MM.1S (cell line): Measurements from ENCODE around the gene BCAS3.

Experiments used
- DNase-seq: peaks from one replicate; pipeline ENCODE4 v3.0.0-alpha.2; 2015
- H2AFZ ChIP-seq: fragments of 300-600 bp; sonication (generic); 2 replicates; pipeline ENCODE4 v1.6.0; 2016; ENCODE audit warnings: antibody characterized with exemption, low read length
- H3F3A ChIP-seq: fragments of 300-600 bp; sonication (generic); 2 replicates; pipeline ENCODE4 v1.6.1; 2016; ENCODE audit warnings: mild to moderate bottlenecking, antibody characterized with exemption, low read length, moderate library complexity, mixed read lengths; ENCODE audit not compliant: insufficient read depth
- H3K27ac ChIP-seq: fragments of 300-600 bp; sonication (generic); 2 replicates; pipeline ENCODE4 v1.5.1; 2016; ENCODE audit warnings: mild to moderate bottlenecking, low read length
- H3K27me3 ChIP-seq: fragments of 300-600 bp; sonication (generic); replicated peaks from 2 replicates; pipeline ENCODE4 v1.6.0; 2016; ENCODE audit warnings: low read length; ENCODE audit not compliant: insufficient read depth
- H3K36me3 ChIP-seq: fragments of 300-600 bp; sonication (generic); replicated peaks from 2 replicates; pipeline ENCODE4 v1.6.1; 2016; ENCODE audit warnings: mild to moderate bottlenecking, low read length, mixed read lengths; ENCODE audit not compliant: insufficient read depth
- H3K4me1 ChIP-seq: fragments of 300-600 bp; sonication (generic); 2 replicates; pipeline ENCODE4 v1.6.1; 2016; ENCODE audit warnings: low read length, mixed read lengths
- H3K4me2 ChIP-seq: fragments of 300-600 bp; sonication (generic); 2 replicates; pipeline ENCODE4 v1.6.0; 2016; ENCODE audit warnings: low read depth, low read length
- H3K4me3 ChIP-seq: fragments of 300-600 bp; sonication (generic); 2 replicates; pipeline ENCODE4 v1.5.1; 2016; ENCODE audit warnings: low read length, mixed read lengths
- H3K79me2 ChIP-seq: fragments of 300-600 bp; sonication (generic); 2 replicates; pipeline ENCODE4 v1.6.1; 2016; ENCODE audit warnings: mixed run types, low read length, mixed read lengths
- H3K9ac ChIP-seq: fragments of 300-600 bp; sonication (generic); 2 replicates; pipeline ENCODE4 v1.6.1; 2016; ENCODE audit warnings: low read length, mixed read lengths
- H3K9me2 ChIP-seq: fragments of 300-600 bp; sonication (generic); replicated peaks from 2 replicates; pipeline ENCODE4 v1.6.1; 2016; ENCODE audit warnings: mild to moderate bottlenecking, low read length, mixed read lengths; ENCODE audit not compliant: insufficient read depth
- H3K9me3 ChIP-seq: fragments of 300-600 bp; sonication (generic); replicated peaks from 2 replicates; pipeline ENCODE4 v1.6.1; 2016; ENCODE audit warnings: mild to moderate bottlenecking, low read length, mixed read lengths; ENCODE audit not compliant: insufficient read depth
- H4K20me1 ChIP-seq: fragments of 300-600 bp; sonication (generic); 2 replicates; pipeline ENCODE4 v1.6.1; 2016; ENCODE audit warnings: mild to moderate bottlenecking, low read length, moderate library complexity, mixed read lengths; ENCODE audit not compliant: insufficient read depth
- CTCF ChIP-seq: fragments of 300-600 bp; sonication (generic); IDR thresholded peaks from 2 replicates; pipeline ENCODE4 v1.5.1; 2016; ENCODE audit warnings: antibody characterized with exemption, low read length, mixed read lengths
- EZH2 ChIP-seq: fragments of 300-600 bp; sonication (generic); optimal IDR thresholded peaks from 2 replicates; pipeline ENCODE3; 2017; ENCODE audit warnings: low read depth, mild to moderate bottlenecking, antibody characterized with exemption, low read length, mixed read lengths
- EZH2phosphoT487 ChIP-seq: fragments of 300-600 bp; sonication (generic); IDR thresholded peaks from 2 replicates; pipeline ENCODE4 v1.6.1; 2018; ENCODE audit warnings: antibody characterized with exemption, low read length

Gene BCAS3

GRCh38 chr17:60656499-60656898 is 21.2 kb upstream of the BCAS3 start:
- Histone ChIP-seq H3K4me1 (peaks cover 8% of the 10 kb centered on the region), H3K27ac (no peak overlapping the region), H3K4me2 (no peak overlapping the region), H3F3A (no peaks in the 10 kb centered on the region), H3K79me2 (peaks cover 54% of the 10 kb centered on the region), H2AFZ (no peak overlapping the region), H3K36me3 (no peaks in the 10 kb centered on the region), H3K9me2 (no peaks in the 10 kb centered on the region), H3K4me3 (no peak overlapping the region), H3K9ac (no peak overlapping the region), H4K20me1 (peaks cover 8% of the 10 kb centered on the region; the same call in 1 of the 2 replicates), H3K27me3 (no peaks in the 10 kb centered on the region), H3K9me3 (no peaks in the 10 kb centered on the region)
- no peak for DNase-seq
- no peak for TF ChIP-seq EZH2phosphoT487
- TF ChIP-seq CTCF, result no peak
- no peak for TF ChIP-seq EZH2

DNA sequence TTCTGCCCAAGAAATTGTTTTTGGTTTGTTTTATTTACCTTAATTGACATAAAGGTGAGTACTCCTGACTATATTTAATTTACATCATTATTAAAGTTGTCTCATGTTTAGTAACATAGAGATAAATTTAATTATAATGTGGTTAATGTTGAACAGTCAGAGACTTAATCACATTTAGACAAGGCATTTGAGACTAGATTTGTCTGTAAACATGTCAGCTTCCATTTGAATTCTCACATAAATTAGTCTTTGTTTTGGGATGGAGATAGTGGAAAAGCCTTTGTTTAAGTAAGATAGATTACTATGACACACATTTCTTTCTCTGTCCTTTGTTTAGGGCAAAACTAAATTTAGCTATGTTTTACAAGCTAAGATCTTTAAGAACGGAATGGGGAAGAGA is 18.5 kb upstream of the BCAS3 start:
- DNase-seq, result no peak
- no peak overlapping the region for H3K27ac ChIP-seq

GRCh38 chr17:60661489-60661888 is 16.2 kb upstream of the BCAS3 start:
- Histone ChIP-seq H3K36me3 (no peaks in the 10 kb centered on the region), H3K4me1 (no peaks in the 10 kb centered on the region)

More for the DNA sequence above, 18.5 kb upstream of the BCAS3 start:
- Histone ChIP-seq H2AFZ (no peak overlapping the region), H3K9me2 (no peaks in the 10 kb centered on the region), H3K79me2 (peaks cover 28% of the 10 kb centered on the region), H3K4me1 (no peaks in the 10 kb centered on the region), H3K27me3 (no peaks in the 10 kb centered on the region), H4K20me1 (no peaks in the 10 kb centered on the region), H3K9ac (no peak overlapping the region), H3F3A (no peaks in the 10 kb centered on the region), H3K4me2 (no peak overlapping the region), H3K4me3 (no peak overlapping the region), H3K9me3 (no peaks in the 10 kb centered on the region), H3K36me3 (no peaks in the 10 kb centered on the region)
- no peak for TF ChIP-seq EZH2phosphoT487
- no peak for TF ChIP-seq EZH2
- no peak for TF ChIP-seq CTCF

More at GRCh38 chr17:60661489-60661888, 16.2 kb upstream of the BCAS3 start:
- no peak overlapping the region for H2AFZ ChIP-seq
- H3K9me3 ChIP-seq, result no peaks in the 10 kb centered on the region
- no peak for TF ChIP-seq EZH2
- TF ChIP-seq EZH2phosphoT487, result no peak
- TF ChIP-seq CTCF, result no peak
- H3K27ac ChIP-seq, result no peak overlapping the region
- no peaks in the 10 kb centered on the region for H4K20me1 ChIP-seq
- H3K27me3 ChIP-seq, result no peaks in the 10 kb centered on the region
- H3K9ac ChIP-seq, result no peak overlapping the region
- no peaks in the 10 kb centered on the region for H3F3A ChIP-seq
- H3K79me2 ChIP-seq, result peaks cover 14% of the 10 kb centered on the region
- no peak for DNase-seq
- no peak overlapping the region for H3K4me3 ChIP-seq
- no peak overlapping the region for H3K4me2 ChIP-seq
- no peaks in the 10 kb centered on the region for H3K9me2 ChIP-seq
